GM12872 (cell line): ENCODE results near the gene TPM2.

Source experiments
- TF ChIP-seq, protein P1 (sequence below): IDR thresholded peaks from 3 replicates; pipeline ENCODE4 v1.5.1; 2011; ENCODE audit warnings: low read depth, mild to moderate bottlenecking, low read length, moderate library complexity; ENCODE audit not compliant: insufficient read depth

TPM2 gene

DNA sequence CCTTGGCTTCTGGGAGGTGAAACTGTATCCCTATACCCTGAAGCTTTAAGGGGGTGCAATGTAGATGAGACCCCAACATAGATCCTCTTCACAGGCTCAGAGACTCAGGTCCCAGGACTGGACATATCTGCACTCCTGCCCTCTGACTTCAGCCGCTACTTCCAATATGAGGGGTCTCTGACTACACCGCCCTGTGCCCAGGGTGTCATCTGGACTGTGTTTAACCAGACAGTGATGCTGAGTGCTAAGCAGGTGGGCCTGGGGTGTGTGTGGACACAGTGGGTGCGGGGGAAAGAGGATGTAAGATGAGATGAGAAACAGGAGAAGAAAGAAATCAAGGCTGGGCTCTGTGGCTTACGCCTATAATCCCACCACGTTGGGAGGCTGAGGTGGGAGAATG is 10.6 kb downstream of the TPM2 start:
- TF ChIP-seq, protein P1, sequence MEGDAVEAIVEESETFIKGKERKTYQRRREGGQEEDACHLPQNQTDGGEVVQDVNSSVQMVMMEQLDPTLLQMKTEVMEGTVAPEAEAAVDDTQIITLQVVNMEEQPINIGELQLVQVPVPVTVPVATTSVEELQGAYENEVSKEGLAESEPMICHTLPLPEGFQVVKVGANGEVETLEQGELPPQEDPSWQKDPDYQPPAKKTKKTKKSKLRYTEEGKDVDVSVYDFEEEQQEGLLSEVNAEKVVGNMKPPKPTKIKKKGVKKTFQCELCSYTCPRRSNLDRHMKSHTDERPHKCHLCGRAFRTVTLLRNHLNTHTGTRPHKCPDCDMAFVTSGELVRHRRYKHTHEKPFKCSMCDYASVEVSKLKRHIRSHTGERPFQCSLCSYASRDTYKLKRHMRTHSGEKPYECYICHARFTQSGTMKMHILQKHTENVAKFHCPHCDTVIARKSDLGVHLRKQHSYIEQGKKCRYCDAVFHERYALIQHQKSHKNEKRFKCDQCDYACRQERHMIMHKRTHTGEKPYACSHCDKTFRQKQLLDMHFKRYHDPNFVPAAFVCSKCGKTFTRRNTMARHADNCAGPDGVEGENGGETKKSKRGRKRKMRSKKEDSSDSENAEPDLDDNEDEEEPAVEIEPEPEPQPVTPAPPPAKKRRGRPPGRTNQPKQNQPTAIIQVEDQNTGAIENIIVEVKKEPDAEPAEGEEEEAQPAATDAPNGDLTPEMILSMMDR, result no peak

DNA sequence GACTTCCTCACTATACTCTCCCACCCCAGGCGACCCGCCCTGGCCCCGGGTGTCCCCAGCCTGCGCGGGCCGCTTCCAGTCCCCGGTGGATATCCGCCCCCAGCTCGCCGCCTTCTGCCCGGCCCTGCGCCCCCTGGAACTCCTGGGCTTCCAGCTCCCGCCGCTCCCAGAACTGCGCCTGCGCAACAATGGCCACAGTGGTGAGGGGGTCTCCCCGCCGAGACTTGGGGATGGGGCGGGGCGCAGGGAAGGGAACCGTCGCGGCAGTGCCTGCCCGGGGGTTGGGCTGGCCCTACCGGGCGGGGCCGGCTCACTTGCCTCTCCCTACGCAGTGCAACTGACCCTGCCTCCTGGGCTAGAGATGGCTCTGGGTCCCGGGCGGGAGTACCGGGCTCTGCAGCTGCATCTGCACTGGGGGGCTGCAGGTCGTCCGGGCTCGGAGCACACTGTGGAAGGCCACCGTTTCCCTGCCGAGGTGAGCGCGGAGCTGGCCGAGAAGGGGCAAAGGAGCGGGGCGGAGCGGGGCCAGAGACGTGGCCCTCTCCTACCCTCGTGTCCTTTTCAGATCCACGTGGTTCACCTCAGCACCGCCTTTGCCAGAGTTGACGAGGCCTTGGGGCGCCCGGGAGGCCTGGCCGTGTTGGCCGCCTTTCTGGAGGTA is 13.9 kb downstream of the TPM2 start:
- TF ChIP-seq, protein P1, result no peak

DNA sequence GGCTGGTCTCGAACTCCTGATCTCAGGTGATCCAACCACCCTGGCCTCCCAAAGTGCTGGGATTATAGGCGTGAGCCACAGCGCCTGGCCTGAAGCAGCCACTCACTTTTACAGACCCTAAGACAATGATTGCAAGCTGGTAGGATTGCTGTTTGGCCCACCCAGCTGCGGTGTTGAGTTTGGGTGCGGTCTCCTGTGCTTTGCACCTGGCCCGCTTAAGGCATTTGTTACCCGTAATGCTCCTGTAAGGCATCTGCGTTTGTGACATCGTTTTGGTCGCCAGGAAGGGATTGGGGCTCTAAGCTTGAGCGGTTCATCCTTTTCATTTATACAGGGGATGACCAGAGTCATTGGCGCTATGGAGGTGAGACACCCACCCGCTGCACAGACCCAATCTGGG is 14.5 kb downstream of the TPM2 start:
- TF ChIP-seq, protein P1, result no peak

DNA sequence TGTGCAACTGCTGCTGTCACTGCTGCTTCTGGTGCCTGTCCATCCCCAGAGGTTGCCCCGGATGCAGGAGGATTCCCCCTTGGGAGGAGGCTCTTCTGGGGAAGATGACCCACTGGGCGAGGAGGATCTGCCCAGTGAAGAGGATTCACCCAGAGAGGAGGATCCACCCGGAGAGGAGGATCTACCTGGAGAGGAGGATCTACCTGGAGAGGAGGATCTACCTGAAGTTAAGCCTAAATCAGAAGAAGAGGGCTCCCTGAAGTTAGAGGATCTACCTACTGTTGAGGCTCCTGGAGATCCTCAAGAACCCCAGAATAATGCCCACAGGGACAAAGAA is 15.7 kb downstream of the TPM2 start:
- TF ChIP-seq, protein P1, result no peak

DNA sequence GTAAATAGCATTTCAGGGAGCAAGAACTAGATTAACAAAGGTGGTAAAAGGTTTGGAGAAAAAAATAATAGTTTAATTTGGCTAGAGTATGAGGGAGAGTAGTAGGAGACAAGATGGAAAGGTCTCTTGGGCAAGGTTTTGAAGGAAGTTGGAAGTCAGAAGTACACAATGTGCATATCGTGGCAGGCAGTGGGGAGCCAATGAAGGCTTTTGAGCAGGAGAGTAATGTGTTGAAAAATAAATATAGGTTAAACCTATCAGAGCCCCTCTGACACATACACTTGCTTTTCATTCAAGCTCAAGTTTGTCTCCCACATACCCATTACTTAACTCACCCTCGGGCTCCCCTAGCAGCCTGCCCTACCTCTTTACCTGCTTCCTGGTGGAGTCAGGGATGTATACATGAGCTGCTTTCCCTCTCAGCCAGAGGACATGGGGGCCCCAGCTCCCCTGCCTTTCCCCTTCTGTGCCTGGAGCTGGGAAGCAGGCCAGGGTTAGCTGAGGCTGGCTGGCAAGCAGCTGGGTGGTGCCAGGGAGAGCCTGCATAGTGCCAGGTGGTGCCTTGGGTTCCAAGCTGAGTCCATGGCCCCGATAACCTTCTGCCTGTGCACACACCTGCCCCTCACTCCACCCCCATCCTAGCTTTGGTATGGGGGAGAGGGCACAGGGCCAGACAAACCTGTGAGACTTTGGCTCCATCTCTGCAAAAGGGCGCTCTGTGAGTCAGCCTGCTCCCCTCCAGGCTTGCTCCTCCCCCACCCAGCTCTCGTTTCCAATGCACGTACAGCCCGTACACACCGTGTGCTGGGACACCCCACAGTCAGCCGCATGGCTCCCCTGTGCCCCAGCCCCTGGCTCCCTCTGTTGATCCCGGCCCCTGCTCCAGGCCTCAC is 16.3 kb downstream of the TPM2 start, which contains the start of gene CA9:
Gene CA9, plus strand, starts transcription at position 797 of the 893 bp plus-strand sequence. Its CDS starts 32 bp downstream, at position 829.
- TF ChIP-seq, protein P1, result no peak

DNA sequence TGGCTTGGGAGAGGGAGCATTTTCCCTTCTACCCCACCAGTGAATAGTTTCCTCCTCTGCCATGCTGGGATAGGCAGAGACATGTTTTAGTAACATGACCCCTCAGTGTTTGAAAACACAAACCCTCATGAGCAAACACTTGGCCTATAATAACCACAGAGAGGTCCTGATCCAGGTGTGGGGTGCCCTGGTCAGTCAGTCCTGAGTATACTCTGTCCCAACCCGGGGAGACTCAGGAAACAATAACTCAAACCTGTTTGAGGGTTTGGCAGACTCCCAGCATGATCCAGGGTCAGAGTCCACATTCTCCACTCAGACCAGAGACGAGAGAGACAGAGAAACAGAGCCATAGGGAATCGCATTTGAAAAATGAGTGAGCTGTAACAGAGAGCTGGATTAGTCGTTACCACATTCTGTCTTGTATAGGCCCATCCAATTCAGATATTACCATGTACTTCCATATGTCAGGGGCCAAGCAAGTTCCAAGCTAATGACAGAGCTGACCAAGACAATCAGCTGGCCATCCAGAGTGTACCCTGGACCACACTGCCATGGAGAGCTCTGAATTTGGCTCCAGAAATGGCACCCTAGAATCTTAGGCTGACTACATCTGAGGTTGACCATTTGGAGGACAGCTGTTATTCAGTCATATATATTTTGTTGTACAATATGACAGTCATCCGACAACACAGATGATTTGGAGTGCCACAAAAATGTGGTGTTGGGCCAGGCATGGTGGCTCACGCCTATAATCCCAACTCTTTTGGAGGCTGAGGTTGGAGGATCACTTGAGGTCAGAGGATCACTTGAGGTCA is 20.2 kb downstream of the TPM2 start:
- TF ChIP-seq, protein P1, result no peak

DNA sequence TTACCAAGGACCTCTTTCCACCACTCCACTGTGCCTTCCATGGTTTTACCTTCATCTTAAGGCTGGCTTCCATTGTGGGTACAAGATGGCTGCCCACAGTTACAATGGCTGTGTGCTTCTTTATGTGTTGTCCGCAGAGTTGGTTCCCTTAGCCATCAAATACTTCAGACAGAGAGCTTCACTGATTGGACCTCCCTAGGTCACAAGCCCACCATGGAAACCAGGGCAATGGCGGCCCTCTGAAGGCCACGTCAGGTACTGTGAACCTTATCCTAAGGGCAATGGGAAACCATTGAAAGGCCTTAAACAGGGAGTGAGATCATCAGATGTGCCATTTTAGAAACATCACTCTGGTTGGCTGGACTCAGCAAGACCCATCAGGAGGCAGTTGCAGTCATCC is 21.8 kb downstream of the TPM2 start:
- TF ChIP-seq, protein P1, result no peak
